H4 (cell line): ENCODE measurements around the gene MTLN. TPM values are rescaled to one million over a fixed set of nuclear protein-coding genes. Genes with fewer than 3 reads are reported as not detected.
"Not testable (repeated sequence)": the region's sequence is repeated elsewhere in the genome, so short reads cannot be mapped to it uniquely, and the experiment has no call there.

Experiments
- DNase-seq: peaks from one replicate; pipeline ENCODE4 v3.0.0-alpha.2; 2015; ENCODE audit warnings: low spot score
- total RNA-seq: library from RNA; depleted of rRNA; stranded (reverse); fragments of >200 nt; shearing (Covaris generic); gene quantifications from 2 replicates; pipeline ENCODE4 v1.2.3, GENCODE V29; 2014; rRNA removed

MTLN gene
- total RNA-seq, 1 experiment from 2014 or later: 63.5 TPM

- peak; percentile 61 for DNase-seq
Measured at GRCh38 chr2:110204408-110205385, 7.7 kb downstream of the MTLN start, which contains the start of gene NPHP1. Gene NPHP1, minus strand, starts transcription at chr2:110205013. Its CDS starts 45 bp downstream, at chr2:110204968.

- DNase-seq: no peak
Measured at GRCh38 chr2:110198016-110198415, 14.3 kb downstream of the MTLN start.

- no peak for DNase-seq
Measured at GRCh38 chr2:110197452-110197851, 14.9 kb downstream of the MTLN start.

- not testable (repeated sequence) for DNase-seq
Measured at GRCh38 chr2:110190169-110190568, 22.2 kb downstream of the MTLN start.

GRCh38 chr2:110182449-110182848, 29.9 kb downstream of the MTLN start:
- DNase-seq: no peak

GRCh38 chr2:110180036-110180435, 32.3 kb downstream of the MTLN start:
- no peak for DNase-seq

GRCh38 chr2:110173523-110173922, 38.8 kb downstream of the MTLN start:
- peak; percentile 14 for DNase-seq

- DNase-seq: no peak
Measured at GRCh38 chr2:110172506-110172905, 39.8 kb downstream of the MTLN start.

- no peak for DNase-seq
Measured at GRCh38 chr2:110170102-110170501, 42.2 kb downstream of the MTLN start.

GRCh38 chr2:110167326-110168000, 44.9 kb downstream of the MTLN start:
- peak; percentile 16 for DNase-seq

- DNase-seq: no peak
Measured at GRCh38 chr2:110166266-110166665, 46.1 kb downstream of the MTLN start.

Other genes starting within 250 kb of the MTLN start
- gene MALL, start 96.7 kb downstream of the MTLN start, total RNA-seq: 0.10 TPM in 1 of 2 replicates, not detected in the other
- 4.3 and 10.4 TPM in 2 replicates for gene NPHP1, start 7.5 kb downstream of the MTLN start, total RNA-seq